HG02938 (cell line): ENCODE data around the gene BCO1.

Experiments
- ATAC-seq: cut with Tn5 transposase; IDR thresholded peaks from one replicate; pipeline ENCODE4 v1.9.1; 2021; ENCODE audit warnings: mild to moderate bottlenecking, moderate library complexity; ENCODE audit not compliant: unreplicated experiment

Gene BCO1

DNA sequence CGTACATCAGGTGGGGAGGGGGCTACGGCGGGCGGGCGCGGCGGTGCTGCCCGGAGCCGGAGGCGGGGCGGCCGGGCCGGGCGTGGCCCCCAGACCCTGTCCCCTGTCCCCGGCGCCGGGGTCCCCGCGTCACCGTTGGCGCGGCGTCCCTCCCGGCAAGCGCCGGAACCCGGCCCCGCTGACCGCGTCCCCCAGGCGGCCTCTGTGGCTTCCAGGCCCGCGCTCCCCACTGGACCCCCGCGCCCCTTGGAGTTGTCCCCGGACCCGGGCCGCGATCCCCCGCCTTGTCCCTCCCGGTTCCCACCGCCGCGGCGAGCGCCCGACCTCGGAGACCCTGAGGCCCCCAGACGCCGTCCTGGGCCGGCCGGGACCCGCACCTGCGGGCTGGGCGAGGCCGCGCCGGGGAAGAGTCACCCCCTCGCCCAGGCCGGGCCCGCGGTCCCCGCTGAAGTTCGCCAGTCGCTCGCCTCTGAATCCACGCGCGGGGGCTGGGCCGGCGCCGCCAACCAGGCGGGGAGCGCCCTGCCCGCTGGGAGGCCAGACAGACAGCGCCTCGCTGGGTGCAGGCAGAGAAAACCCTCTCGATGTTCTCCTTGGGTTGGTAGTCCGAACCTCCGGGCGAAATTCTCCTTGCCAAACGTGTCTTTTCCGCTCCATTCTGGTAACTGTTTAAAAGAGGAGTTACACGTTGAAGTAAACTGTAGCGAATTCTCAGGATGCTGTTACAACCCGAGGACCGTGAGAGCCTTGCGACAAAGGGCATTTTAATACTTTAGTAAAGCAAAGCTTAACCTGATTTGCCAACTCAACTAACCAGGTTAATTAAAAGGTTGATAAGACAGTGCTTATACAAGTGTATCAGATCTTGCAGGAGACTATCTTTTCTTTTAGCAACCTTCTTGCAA, 77.0 kb downstream of the BCO1 start:
- peak; percentile 33 for ATAC-seq

DNA sequence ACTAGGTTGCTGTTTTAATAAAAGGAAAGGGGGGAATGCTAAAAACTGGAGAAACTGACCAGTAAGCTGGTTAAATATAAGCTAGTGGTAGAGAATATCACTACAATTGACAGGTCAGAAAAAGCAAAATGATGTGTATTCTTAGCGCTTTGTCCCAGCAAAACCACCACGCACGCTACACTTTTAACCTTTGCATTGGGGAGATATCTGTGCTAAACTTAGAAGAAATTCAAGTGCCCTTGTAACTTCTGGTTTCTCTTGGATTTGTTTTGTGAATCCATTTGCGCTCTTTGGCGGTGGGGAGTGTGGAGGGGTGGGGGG, 77.6 kb downstream of the BCO1 start:
- no peak for ATAC-seq

DNA sequence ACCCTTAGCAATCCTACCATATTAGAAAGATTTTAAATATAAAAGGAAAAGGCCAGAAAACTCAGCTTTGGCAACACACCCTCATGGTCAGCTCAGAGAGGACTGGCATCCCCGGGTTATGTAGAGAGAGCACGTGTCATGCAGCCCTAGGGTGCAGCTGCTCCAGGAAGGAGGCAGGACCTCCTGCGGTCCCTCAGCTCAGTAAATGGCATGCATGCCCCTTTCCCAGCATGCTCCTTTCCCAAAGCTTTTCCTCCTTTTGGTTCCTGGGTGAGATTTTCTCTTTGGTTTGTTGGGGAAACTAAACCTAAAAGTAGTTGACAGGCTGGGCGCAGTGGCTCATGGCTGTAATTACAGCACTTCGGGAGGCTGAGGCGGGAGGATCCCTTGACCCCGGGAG, 80.2 kb downstream of the BCO1 start:
- ATAC-seq, result no peak

DNA sequence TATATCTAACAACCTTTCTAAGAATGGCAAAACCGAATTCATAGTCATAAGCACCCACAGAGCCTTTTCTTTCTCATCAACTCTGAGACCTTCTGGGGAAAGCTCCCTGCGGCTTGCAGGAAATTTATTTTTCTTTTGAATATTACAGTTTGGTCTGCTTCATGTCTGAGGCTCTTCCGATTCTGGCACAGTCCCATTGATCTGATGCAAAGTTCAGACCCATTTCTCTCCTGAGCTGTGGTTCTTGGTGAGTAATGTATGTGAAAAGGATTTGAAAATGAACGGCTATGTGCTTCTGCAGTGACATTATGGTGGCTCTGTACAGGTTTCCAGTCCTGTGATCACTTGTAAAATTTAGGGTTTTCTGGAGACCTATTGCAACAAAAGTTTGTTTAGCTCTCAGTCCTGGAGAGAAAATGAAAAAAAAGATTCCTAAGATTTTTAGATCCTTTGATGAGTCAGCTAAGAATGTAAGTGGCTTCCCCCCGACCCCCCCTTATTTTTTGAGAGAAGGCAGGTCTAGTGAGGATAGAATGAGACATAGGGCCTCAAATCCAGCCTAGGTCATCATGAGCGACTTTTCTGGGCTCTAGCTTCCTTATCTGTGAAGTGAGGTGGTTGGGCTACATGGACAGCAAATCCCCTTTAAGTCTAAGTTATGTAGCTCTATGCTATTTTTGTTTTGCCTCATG, 80.9 kb downstream of the BCO1 start:
- ATAC-seq, result no peak

DNA sequence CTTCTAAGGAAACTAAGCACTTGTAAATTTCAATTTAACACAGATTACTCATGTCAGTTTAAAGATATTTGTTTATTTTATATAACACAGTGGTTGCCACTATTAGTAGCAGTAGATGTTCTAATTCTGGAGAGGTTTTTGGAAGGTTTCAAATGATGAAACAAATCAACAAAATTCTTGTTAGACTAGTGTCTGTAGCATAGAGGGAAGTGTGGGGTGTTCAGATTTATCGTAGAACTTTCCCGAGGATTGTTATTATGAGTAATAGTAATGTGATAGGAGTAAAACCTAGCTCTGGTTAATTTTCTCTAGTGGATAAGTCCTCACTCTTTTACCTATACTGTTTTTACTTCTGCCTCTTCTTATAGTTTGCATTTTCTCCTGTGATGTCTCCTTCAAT, 82.5 kb downstream of the BCO1 start:
- ATAC-seq, result no peak

DNA sequence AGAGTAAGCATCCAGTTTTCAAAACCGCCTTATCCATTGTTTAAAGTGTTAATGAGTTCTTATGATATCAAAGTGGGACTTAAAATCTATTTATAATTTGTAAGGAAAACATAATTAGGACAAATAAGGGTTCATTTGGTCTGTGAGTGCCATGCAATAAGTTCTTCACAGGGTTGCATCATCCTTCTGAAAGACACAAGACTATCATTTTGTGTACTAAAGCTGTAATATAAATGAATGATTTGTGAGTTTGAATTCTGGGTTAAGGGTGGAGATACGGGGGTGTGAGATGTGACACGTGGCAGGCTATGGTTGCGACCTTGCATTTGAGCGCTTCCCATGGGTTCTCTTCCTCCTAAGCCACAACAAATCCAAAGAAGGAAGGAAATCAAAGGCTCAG, 83.0 kb downstream of the BCO1 start:
- no peak for ATAC-seq

DNA sequence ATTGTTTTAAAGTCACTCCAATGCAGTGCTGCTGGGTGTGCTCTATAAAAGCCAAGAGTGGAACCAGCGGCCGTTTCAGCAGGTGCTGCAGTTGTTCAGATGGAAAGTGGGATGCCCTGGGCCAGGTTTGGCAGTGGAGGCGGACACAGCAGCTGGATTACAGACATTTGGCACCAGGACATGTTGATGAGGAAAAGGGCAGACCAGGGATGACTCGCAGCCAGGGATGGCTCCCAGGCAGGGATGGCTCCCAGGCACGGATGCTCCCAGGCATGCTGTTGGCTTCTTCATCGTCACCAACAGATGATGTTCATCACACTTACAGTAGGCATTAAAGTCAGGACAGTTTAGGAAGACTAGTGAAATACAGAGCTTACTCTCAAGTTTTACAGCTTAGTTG, 86.3 kb downstream of the BCO1 start:
- no peak for ATAC-seq

DNA sequence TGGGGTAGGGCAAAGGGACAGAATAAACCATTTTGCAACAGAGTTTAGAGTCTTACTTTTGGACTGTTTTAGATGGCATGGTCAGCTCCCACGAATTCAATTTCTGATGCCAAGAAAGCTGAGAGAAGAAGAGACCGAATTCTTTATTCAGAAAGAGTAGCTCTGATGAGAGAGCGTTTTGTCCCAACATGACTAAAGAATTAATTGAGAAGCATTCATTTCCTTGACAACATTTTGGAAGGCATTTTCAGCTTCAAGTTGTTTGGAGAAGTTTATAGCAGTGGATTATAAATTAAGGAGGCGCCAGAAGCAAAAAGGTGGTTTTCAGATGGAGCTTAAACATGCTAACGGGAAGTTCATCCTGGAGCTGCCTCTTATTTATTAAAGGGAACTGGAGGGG, 88.5 kb downstream of the BCO1 start:
- no peak for ATAC-seq

DNA sequence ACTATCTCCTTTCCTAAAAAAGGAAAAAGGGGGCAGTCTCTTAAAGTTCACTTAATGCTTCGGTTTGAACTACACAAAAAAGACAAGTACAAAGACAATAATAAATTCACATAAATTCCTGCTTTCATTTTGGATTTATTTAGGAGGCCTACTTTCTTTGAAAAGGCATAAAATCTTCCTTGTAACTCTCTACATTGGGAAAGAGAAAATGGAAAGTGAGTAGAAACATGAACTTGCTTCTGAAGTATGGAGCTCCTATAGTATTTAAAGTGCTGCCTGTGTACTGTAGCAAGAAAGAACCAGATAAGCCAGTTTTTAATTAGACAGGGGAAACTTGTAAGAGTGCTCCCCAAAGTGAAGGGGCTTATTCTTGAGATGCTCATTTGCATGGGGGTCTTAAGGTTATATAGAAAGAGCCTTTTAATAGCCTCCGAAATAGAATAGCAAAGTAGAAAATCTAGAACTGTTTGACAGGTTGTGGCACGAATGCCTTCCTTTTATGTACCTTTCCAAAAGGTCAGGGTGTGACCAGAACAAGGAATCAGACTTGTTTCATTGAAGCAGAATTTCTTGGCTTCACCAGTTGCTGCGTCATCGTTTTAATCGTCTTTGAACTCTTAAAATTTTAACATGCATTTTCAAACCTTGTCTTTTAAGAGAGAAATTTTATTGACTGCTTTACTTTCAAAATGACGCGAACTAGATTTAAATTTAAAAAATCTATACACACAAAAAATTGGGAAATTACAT, 89.1 kb downstream of the BCO1 start:
- ATAC-seq, result no peak

DNA sequence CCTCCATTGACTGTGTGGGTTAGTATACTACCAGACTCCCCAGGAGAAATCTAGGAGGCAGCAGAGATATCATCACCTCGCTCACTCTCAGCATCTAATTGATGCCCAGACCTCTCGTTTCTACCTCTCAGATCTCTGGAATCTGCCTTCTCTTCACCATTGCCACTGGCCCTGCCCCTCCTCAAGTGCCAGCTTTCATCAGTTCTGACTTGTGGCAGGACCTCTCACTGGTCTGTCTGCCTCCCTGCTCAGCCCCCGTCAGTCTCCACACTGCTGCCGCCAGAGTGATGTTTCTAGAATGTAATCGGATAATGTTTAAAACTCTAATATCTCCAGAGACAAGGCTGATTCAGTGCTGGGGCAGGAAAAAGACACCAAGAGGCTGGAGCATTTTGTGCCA, 91.5 kb downstream of the BCO1 start:
- ATAC-seq, result no peak

DNA sequence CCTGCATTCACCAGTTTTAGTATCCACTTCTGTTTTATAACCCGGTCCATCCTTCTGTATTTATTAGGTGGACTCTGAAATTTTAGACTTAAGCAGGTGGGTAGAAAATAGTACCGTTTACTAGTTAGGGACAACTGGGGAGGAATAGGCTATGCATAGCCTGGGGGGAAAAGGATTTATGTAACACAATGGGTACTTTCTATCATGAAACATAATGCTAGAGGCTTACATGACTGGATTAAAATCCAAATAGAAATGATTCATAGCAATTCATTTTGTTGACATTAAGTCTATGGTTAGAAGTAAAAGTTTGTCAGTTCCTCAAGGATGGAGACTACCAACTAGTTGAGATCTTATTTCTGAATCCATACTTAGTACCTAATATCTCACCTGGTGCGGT, 94.9 kb downstream of the BCO1 start:
- ATAC-seq, result no peak

DNA sequence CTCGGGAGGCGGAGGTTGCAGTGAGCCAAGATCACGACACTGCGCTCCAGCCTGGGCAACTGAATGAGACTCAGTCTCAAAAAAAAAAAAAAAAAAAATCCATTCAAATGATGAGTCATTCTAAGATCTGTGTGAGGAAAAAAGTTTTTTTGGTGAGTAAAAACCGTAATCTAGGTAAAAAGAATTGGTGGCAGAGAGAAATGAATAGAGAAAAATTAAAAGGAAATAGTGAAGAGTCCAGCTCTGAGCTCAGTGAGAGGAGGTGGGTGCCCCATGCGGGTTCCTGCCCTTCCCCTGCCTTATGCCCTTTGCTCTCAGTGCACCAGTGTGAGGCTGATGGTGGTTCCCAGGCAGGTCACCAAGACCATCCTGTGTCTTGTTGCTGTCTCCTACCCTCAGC, 97.2 kb downstream of the BCO1 start:
- ATAC-seq, result no peak

DNA sequence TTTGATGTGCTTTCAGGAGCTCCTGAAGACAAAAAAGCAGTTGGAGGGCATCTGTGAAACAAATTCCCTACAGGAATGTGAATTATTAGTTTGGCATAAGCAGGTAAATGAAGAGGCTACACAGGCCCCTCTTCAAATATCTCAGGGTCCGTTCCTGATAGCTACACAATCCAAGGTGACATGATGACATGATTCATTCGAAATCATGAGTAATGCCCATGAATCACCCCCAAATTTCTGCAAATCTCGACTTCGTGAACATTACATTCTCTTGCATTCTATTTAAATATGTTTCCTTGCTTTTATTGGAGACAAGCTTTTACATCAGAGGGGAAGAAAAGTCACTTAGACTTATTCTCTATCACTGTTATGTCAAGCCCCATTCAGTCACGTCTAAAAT, 98.6 kb downstream of the BCO1 start:
- no peak for ATAC-seq
